NK-92 (cell line): ENCODE measurements around the gene SHH.
"Not testable (repeated sequence)": the region's sequence is repeated elsewhere in the genome, so short reads cannot be mapped to it uniquely, and the experiment has no call there.

Experiments
- DNase-seq: peaks from one replicate; lab custom pipeline; 2025; ENCODE audit not compliant: unreplicated experiment; lab: John Stamatoyannopoulos, UW

The SHH gene

DNA sequence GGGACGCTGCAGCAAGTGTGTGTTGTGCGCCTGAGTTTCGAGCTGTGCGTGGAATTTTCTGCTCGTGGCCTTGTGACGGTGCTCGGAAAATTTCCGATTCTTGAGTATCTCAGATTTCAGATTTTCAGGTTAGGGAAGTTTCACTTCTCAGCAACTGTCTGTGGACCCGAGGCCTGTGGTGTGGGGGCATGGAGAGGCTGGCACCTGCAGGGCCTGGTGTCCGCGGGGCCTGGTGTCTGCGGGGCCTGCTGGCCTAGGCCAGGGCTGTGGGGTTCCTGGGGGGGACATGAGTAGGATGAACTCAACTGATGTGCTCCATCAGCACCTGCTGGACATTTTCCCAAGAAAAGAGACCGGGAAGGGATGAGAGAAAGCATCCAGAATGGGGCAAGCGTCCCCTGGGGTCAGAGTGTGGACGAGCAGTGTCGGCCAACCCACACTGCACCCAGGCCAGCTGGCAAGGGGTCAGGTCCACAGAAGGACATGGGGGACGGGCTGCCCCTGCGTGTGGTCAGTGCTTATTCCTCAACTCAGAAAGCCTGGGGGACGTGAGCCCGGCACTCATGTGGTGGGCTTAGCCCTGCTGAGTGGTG, 31.3 kb upstream of the SHH start:
- no peak for DNase-seq

DNA sequence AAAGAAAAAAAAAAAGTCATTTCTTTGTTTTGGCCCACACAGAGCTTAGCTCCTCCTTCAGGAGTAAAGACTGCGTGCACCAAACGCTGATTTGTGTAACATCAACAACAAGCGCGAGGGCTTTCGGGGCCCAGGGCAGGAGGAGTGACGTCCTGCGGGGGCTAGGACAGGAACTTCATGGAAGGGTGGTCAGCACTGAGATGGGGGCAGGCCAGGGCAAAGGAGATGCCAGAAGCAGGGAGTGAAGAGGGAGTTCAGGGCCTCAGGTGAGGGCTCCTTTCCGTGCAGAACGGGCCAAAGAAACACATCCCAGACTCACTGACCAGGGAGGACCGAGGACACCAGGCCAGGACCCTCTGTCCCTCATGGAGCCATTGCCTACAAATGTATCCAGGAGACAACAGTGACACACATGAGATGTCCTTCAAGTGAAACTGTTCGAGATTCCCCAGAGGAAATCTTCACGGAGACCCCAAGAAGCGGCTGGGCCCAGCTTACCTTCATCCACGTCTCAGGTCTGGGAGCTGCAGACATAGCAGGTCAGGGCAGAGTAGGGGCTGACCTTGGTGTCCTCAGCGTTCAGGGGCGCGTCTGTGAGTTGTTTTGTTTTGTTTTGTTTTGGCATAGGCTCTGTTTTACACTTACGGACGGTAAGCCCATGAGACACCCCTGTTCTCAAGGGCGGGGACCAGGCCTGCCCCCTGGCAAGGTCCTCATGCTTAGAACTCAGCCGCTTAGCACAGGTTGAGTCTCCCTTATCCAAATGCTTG, 30.4 kb upstream of the SHH start:
- no peak for DNase-seq

DNA sequence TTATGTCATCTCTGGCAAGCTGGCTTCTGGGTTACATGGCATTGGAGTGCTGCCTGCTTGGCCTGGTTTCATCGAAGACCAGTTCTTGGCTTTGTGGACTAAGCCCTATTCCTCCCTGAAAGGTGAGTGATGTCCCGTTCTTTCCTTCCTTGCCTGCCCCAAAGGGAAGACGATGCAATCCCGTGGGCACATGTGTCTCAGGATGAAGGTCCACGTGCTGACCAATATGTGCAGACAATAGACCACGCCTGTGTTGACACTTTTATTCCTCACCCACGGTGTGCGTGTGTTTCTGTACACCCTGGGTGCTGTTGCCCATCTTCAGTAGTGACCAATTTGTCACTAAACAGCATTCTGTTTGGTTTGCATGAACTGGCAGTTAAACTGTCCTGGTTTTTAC, 28.6 kb upstream of the SHH start:
- DNase-seq, result no peak

DNA sequence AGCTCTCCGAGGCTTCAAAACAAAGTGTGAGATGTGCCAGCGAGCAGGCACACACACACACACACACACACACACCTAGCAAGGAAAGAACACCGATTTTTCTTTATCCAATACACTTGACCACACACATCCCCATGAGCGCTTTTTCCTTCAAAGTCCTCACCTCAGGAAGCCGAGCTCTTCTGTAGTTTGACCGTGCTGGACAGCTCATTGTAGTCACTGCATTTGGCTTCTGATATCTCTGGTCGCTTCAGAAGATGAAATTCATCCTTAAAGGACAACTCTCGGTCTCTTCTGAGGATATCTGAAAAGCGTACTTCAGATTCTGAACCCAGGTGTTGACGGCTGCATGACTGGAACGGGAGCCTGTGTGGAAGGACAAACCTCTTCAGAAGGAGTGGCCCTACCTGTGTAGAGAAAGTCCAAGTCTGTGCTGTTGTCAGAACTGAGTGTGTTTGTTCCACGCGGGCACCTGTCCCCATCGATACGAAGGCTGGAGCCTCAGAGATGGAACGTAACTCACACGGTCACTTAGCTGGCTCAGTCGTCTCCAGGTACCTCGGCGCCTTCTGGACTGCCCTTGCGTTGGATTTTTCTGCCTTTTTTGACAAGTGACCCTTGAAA, 28.1 kb upstream of the SHH start:
- DNase-seq, result no peak

DNA sequence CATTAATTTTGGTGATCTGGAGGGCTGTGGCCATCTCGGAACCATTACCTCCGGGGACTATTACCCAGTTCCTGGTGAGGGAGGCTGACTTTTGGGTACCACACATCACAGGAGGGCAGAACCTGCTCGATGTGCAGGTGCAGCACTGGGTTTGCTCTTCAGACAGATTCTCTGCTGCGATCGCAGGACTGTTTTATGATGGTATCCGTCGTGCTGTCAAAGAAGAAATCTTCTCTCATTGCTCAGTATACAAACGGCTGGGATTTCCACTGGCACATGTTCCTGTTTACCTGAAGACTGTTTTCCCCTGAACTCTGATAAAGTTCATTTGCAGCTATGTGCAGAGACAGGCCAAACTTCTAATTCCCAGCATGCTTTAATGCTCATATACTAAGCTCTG, 27.2 kb upstream of the SHH start:
- DNase-seq, result no peak

DNA sequence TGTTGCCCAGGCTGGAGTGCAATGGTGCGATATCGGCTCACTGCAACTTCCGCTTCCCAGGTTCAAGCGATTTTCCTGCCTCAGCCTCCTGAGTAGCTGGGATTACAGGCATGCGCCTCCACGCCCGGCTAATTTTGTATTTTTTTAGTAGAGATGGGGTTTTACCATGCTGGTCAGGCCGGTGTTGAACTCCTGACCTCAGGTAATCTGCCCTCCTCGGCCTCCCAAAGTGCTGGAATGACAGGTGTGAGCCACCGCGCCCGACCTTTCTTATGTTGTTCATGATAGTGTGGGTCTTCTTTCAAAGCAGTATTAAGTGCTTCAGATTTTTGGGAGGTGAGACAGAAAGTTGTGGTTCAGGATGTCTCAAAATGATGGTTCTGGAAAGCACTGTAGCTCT, 26.0 kb upstream of the SHH start:
- DNase-seq, result not testable (repeated sequence)

DNA sequence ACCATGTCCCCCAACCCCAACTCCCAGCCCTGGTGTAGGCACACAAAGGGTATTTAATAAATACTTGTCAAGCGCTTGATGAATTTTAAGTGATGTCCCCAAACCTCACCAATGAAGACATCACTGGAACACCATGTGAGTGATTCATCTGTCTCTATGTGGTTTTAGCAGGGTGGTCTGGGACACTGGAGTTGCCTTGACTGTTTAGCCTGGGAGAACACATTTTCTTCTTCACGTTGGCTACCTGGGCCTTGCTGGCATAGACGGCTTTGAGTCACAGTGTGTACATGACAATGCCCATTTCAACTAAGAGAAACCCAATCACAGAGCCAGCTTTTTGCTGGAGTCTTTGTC, 24.8 kb upstream of the SHH start:
- no peak for DNase-seq

DNA sequence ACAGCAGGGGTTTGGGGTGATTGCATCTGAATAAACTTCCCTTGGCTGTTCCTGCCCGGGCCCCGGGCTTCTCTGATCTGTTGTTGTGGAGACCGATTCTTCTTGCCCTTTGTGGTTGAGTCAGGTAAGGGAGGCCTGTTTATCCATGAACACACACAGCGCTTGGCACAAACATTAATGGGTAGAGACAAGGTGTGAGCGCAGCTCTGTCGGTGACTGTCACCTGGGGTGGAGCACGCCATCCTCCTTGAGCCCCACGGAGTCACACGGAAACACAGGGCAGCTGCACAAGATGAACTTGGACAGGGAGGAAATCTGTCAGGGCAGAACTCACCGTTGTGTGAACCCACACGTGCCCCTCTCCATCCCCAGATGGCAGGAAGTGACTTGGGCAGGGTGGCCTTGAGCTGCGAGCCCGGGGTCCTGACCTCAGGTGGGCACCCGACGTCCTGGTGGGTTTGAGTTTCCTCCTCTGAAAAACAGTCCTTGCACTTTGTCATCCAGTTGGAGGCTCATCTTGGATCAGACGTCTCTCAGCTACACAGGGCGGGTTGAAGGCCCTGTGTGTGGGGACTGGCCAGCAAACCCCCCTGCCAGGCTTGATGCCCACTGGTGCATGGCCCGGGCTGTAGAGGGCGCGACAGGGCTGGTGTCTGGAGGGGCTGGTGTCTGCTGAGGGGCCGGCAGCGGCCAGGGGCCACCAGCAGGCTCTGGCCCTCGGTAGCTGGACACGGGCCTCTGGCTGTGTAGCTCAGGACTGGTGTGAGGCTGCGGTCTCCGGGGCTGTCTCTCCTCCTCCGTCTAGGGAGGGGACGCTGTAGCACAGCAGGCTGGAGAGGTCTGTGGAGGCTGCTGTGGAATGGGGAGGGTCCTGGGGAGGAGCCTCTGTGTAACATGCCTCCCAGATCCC, 24.2 kb upstream of the SHH start:
- no peak for DNase-seq

DNA sequence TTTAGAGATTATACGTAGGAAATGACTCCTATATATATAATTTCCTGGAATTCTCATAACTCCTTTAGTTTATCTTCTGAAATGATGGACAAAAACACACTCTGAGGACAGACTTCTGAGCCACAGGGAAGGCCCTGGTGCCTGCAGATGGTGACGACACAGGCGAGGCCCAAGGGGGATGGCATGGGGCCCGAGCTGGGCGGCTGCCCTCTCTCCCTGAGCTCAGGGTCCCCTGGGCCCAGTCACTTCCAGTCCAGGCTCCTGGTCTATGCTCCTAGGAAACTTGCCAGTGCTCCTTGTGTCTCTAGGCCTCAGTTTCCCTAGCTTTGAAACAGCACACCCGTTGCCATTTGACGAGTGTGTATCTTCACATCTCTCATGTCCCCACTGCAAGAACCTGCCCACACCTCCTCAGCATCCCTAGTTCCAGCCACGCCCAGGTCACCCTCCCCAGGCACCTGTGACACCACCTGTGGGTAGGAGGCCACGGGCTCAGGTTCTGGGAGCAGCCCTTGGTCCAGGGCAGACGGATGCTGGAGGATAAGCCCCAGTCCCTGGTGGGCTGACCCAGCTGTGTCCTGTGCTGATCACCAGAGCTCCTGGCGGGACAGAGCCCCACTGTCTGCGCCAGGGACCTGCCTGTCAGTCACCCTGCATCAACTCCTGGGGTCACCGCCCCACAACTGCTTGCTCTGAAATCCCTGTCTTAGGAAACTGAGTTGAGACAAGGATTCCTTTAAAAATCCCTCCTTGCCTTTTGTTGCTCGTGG, 23.4 kb upstream of the SHH start:
- DNase-seq, result no peak

DNA sequence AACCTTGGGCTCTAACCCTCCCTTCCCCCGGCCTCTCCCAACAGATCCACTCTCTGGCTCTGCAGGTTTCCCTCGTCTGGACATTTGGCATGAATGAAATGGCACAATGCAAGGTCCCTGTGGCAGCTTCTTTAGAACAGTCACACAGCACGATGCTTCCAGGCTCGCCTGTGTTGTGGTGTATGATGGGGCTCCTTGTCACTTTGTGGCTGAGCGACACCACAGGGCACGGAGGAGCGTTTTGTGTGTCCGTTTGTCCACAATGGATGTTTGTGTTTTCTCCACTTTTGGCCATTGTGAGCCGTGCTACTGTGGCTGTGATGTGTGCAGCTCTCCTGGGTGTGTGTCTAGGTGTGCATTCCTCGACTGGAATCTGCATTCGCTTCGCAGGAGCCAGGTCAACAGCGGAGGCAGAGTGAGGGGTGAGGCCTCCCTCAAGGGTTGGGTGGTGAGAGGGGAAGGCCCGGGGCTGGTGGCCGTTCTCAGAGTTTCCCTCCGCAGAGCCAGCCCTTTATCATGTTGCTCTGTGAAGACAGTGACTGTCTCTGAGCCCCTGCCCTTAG, 22.3 kb upstream of the SHH start:
- no peak for DNase-seq

DNA sequence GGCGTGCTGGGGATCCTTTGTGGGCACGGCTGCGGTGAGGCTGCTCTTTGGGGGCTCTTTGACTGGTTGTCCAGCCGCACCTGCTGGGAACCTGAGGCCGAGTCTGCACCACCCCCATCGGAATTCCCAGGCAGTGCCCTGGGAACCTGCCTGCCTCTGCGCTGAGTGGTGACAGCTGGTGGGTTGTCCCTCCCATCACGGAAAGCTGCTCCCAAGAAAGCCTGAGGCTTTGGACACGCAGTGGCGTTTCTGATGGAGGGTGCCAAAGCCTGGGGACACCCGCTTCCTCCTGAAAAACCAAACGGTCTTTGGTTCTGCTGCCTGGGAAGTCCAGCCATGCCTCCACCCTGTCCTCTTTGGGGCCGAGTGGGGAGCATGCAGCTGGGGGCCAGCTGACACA, 21.4 kb upstream of the SHH start:
- no peak for DNase-seq

DNA sequence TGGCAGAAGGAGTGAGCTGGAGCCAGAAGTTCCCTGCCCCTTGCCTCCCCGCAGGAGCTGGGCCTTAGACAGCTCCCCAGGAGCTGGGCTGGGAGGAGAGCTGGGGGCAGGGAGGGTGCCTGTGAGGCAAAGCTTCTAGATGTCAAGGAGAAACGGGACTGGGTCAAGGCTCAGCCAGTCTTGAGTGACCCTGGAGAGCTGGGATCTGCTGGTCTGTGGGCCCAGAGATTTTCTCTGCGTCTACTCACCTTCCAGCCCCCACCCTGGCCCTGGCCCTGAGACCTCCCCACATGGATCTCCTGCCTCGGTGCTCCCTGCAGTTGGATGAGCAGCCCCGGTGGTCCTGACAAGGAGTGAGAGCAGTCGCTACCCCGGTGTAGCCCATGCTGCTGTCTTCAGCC, 20.3 kb upstream of the SHH start:
- DNase-seq, result no peak

DNA sequence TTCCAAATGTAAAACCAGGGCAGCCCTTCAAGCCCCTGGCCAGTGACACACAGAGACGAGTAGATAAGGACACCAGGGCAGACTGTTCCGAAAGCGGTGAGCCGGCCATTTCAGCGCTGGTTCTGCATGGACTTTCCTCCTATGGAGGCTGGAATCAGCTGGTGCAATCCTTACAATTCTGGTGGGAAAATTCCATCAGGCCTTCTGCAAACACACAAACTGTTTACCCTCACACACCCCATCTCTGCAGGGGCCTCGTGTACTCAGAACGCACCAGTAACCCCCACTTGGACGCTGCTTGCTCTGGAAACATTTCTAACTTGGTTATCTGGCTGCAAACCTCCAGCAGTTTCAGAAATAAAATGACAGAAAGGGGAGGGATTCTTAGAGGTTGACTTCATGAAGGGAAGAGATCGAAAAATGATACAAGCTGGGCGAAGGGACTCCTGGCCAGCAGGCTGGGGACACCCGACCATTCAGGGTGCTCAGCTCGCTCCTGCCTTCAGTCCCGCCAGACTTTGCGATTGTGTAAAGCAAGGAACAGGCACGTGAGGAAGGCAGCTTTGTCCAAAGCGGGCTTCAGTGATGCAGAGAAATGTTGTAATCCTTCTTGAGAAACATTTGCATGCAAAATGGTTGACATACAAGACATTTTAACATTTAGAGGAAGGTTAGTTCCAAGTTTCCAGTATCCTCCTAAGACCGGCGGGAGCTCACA, 19.7 kb upstream of the SHH start:
- DNase-seq, result no peak

DNA sequence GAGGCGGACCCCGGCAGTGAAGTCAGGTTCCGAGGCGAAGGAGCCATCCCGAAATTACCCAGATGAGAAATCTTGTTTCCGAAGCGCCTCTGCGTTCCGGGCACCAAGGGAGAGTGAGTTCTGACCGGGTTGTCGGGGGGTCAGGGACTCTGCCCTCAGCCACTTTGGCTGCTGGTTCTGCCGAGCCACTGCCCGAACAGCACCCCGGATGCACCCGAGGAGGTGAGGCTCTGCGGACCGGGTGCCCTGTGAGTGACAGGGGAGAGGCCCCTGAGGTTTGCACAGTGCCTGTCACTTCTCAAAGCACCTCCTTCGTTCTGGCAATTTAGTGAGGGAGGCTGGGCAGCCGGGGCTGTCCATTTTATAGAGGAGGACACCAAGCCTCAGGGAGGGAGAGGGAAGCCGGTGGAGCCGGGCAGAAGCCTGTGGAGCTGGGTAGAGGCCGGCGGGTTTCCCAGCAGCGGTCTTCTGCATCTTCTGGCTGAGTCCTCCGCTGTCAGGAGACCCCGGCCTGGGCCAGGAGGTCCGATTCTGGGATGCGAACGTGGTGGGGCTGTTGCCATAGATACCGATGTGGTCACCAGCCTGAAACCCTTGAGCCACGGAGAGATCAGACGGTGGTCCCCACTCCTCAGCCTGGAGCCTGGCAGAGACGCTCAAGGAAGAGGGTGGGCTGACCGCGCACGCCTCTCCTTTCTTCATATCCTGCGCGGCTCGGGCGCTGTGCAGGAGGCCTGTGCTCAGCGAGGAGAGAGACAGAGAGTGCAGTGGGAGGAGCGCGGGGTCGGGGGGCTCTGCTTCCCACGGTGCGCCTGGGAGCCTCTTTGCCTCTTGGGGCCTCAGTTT, 18.9 kb upstream of the SHH start:
- no peak for DNase-seq

DNA sequence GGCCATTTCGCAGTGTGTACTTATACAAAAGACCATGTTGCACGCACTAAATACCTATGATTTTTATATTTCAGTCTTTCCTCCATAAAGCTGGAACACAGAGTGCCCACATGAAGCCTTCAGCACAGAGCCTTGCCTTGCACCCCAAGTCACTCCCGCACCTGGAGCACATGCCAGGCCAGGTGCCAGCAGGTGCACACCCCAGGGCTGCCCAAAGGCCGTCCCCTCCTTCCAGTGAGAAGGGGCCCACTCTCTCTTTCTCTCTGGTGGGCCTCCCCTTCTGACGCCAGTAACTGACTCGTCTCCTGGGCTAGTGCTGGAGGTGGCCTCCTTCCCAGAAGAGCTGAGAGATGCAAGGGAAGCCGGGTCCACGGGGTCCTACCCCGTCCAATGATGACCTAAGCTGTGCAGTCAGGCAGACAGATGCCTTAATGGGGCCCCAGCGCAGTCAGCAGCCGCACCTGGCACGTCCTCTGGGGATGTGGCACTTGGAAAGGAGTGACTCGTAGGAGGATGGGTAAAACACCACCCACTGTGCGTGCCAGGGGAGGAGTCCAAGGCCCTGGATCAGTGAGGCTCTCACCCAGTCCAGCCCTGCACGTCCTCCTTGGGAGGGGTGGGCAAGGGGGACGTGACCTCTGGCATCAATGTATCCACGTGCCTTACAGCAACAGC, 17.7 kb upstream of the SHH start:
- DNase-seq, result no peak

DNA sequence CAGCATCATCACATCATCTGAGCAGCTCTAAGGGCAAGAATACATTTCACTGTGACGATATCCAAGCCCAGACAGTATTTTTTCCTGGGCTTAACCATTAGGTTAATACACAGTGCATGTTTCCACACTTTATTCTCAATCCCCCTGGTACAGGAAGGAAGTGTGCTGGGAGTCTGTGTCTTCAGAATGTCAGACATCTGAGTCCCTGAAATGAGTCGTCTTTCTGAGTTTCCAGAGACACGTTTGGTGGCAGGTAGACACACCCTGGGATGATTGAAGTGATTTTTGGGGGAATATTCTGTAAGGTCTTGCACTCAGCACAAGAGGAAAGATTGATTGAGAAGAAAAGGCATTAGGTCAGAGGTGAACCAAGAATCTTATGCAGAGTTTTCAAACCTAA, 13.1 kb upstream of the SHH start:
- DNase-seq, result no peak

DNA sequence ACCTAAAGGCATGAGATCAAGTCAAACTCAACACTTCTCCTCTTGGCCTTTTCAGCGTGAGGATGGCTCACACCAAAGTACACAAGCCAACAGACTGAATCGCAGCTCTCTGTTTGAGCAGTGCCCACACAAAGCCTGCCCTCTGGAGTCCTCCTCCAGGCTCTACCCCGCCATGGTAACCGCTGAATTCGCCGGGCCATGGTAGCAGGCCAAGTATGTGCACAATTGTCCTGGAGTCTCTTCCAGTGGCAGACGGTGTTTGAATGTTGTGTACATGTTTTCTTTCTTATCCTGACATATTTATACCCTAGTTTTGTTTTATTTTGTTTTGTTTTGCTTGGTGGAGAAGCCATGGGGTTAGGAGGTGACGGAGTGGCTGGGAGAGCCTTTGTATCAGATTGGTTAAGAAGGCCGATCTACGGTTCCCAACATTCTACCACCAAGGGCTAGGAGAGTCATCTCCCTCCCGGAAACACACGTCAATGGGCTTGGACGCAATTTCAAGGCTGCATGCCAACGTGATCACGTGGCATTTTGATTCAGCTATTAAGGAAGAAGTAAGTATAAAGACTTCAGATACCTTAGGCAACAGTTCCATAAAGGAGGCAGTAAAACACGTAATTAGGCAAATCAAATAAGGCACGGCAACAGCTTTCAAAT, 12.1 kb upstream of the SHH start:
- DNase-seq, result no peak

DNA sequence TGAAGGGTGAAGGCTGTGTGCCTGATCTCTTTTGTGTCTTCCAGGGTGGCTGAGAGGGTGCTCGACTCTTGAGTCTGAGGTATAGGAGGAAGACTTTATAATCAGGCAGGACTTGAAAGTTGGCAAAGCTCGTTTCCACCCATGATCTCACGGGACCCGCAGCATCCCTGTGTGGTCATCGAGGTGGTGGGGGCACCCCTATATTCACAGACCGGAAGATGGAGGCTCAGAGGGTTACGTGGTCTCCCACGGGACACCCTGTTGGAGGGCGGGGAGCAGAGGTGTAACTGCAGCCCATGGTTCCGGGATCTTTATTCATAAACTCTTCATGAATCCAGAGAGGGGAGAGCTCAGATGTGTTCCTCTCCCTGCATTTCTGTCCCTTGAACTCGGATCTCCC, 9.6 kb upstream of the SHH start:
- DNase-seq, result no peak
